LNCAP (cell line): Measurements from ENCODE around the gene NPIPA3.
"Not testable (repeated sequence)": the region's sequence is repeated elsewhere in the genome, so short reads cannot be mapped to it uniquely, and the experiment has no call there.

Source experiments
- CTCF ChIP-seq: fragments of 450-650 bp; IDR thresholded peaks from 2 replicates; pipeline ENCODE4 v1.5.1; 2017; ENCODE audit warnings: mild to moderate bottlenecking

The NPIPA3 gene

GRCh38 chr16:14677627-14678026 is 25.6 kb upstream of the NPIPA3 start:
- TF ChIP-seq CTCF: no peak

GRCh38 chr16:14678748-14679497 is 24.3 kb upstream of the NPIPA3 start:
- no peak for TF ChIP-seq CTCF

- no peak for TF ChIP-seq CTCF
These were observed 22.1 kb upstream of the NPIPA3 start for GRCh38 chr16:14681115-14681514.

GRCh38 chr16:14682121-14682520 is 21.1 kb upstream of the NPIPA3 start:
- TF ChIP-seq CTCF: no peak

- not testable (repeated sequence) for TF ChIP-seq CTCF
These were observed 9.1 kb upstream of the NPIPA3 start, which contains the start of gene PLA2G10 for GRCh38 chr16:14694129-14694528. Gene PLA2G10 (minus strand): TSS chr16:14694308. CDS start chr16:14694229, 79 bp downstream.

GRCh38 chr16:14742273-14743128 is 39.3 kb downstream of the NPIPA3 start, which contains the start of gene NPIPA2:
Gene NPIPA2 (plus strand): TSS chr16:14742533. CDS start chr16:14748066, 5,533 bp downstream.
- TF ChIP-seq CTCF: not testable (repeated sequence)
